Measurements from ENCODE around the gene RUFY4.

The RUFY4 gene

DNA sequence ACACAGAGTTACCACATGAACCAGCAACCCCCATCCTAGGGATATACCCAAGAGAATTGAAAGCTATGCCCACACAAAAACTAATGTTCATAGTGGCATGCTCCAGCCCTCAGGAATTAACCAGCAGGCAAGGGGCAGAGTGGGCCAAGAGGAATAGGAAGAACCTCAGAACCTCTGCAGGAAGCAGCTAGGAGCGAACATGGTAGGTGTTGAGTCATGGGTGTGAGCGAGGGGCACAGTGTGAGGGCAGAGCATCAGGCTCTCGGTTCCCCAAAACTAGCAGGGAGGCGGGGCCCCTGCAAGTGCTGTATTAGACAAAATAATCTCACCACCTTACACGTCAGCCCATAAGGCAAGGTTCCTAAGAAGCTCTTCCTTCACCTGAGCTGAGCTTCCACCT lies 5.6 kb upstream of the RUFY4 start:
- TF ChIP-seq, protein P1, sequence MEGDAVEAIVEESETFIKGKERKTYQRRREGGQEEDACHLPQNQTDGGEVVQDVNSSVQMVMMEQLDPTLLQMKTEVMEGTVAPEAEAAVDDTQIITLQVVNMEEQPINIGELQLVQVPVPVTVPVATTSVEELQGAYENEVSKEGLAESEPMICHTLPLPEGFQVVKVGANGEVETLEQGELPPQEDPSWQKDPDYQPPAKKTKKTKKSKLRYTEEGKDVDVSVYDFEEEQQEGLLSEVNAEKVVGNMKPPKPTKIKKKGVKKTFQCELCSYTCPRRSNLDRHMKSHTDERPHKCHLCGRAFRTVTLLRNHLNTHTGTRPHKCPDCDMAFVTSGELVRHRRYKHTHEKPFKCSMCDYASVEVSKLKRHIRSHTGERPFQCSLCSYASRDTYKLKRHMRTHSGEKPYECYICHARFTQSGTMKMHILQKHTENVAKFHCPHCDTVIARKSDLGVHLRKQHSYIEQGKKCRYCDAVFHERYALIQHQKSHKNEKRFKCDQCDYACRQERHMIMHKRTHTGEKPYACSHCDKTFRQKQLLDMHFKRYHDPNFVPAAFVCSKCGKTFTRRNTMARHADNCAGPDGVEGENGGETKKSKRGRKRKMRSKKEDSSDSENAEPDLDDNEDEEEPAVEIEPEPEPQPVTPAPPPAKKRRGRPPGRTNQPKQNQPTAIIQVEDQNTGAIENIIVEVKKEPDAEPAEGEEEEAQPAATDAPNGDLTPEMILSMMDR (IDR thresholded peaks at IDR 0.05; ENCODE audit: low read depth, low read length, missing control alignments): no peak
- H3K4me3 ChIP-seq (ENCODE audit: low read depth, low read length): no peak overlapping the region
- DNase-seq (ENCODE audit: low read depth): no peak

DNA sequence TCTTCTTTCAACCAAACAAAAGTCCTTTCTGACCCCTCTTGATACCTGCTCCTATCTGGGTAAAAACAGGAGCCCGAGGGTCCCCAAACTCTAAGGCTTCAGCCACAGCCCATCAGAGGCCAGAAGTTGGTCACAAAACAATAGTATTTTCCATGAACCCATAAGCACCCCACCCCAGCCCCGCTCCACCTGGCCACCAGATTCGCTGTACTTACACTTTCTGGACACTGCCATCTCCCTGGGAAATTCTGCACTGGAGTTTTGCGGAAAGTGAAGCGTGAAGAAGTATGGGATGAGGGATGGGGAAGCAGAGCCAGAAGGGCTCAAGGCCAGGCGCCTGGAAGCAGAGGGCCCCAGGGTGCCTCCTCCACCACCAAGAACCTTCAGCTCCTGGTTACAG lies 5.2 kb upstream of the RUFY4 start:
- H3K4me3 ChIP-seq (ENCODE audit: low read depth, low read length): no peak overlapping the region
- TF ChIP-seq, protein P1 (IDR thresholded peaks at IDR 0.05; ENCODE audit: low read depth, low read length, missing control alignments): no peak
- DNase-seq (ENCODE audit: low read depth): no peak

DNA sequence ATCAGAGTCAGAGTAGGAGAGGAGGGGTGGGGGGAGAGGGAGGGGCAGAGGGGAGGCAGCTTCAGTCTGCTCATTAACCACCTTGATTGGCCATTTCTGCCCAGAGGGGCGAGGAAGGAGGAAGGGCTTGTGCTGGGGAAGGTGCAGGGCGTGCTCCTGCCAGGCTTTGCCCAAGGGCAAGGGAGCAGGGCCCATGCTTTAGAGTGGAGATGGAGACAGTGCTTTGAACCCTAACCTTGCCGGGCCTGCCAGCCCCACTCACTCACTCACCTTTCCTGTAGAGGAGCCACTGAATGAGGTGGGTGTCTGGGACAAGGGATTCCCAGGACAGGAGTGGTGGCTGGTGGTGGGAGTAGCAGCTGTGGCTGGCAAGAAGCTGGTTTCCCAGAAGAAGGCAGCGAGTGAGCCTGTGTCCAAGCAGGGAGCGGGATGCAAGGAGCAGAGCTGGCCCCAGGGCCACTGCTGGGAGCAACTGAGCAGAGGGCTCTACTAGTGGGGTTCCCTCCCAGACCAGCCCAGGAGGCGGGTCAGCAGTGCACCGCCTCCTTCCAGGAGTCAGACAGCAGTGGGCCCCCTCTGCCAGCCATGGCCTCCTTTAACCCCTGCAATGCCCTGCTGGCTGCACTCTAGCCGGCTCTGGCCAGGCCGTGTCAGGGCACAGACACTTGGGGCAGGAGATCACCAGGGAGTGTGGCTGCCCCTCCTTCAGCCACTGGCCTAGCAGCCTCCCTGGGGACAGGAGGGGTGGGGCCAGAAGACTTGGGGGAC lies 3.6 kb upstream of the RUFY4 start:
- TF ChIP-seq, protein P1 (IDR thresholded peaks at IDR 0.05; ENCODE audit: low read depth, low read length, missing control alignments): no peak
- no peak overlapping the region for H3K4me3 ChIP-seq (ENCODE audit: low read depth, low read length)
- DNase-seq (ENCODE audit: low read depth): no peak

DNA sequence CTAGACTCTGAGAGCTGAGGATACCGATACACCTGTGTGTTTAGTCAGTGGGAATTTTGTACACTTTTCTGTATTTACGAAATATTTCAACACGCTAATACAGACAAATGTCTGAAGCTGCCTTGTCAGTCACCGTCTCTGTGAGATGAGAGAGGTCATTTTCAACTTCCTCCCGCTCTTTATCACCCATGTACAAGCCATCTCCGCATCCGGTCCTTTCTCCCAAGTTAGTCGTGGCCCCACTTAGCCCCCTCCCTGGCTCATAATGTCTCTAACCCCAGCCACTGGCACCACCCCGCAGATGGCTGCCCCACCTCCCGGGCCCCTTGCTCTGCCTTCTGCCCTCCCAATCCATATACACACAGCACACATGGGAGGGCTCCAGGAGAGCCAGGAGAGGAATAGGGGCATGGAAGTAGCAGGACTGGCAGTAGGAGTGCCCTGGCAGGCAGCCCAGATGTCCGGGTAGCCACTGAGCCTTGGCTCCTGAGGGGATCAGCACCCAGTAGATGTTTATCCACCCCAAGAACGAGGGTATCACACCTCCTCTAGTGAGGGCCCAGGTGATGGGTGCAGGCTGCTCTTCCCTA lies 2.0 kb upstream of the RUFY4 start:
- TF ChIP-seq, protein P1 (IDR thresholded peaks at IDR 0.05; ENCODE audit: low read depth, low read length, missing control alignments): no peak
- no peak overlapping the region for H3K4me3 ChIP-seq (ENCODE audit: low read depth, low read length)

DNA sequence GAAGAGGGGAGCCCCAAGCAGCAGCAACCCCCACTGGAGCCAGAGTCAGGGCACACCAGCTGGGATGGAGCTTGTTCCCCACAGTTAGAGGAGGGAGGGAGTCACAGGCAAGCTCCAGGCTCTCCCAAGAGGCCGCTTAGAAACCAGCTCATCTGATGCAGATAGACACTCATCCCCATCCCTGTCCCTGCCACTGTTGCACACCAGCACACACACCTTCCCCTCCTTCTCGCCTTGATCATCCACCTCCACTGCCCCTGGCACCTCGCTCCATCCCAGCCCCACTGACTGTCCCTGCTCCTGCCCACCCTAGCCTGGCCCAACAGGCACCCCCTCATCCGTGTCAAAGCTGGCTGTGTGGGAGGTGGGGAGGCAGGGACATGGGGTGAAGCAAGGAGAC lies 1.5 kb upstream of the RUFY4 start:
- TF ChIP-seq, protein P1 (IDR thresholded peaks at IDR 0.05; ENCODE audit: low read depth, low read length, missing control alignments): no peak
- DNase-seq (ENCODE audit: low read depth): no peak
- H3K4me3 ChIP-seq (ENCODE audit: low read depth, low read length): no peak overlapping the region

More for the DNA sequence above, 2.0 kb upstream of the RUFY4 start:
- no peak for DNase-seq (ENCODE audit: low read depth)

DNA sequence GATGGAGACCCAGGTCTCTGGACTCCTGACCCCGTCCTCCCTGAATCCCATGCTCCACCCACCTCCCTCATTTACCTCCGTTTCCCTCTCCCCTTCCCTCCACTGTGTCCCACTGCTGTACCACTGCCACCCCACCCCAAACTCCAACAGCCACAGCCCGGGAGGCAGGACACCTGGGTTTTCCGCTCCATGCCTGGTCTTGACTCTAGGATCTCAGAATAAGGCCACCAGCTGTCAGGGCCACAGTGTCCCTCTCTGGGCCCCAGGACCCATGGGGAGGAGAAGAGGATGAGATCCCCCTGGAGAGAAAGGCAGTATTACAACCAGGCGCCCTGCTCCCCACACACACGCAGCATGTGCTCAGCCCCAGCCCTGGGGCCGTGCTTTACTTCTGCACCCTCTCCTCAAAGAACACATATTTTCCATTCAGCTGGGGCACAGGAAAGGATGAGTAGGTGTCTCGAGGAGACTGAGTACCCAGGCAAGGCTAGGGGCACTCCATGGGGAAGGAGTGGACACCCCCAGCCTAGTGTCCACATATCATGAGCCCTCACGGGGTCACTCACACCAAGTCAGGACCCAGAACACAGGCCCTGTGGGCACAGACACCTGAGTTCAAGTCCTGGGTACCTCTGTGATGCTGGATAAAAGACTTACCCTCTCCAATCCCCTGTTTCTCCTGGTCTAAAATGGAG lies 700 bp downstream of the RUFY4 start:
- TF ChIP-seq, protein P1 (IDR thresholded peaks at IDR 0.05; ENCODE audit: low read depth, low read length, missing control alignments): no peak
- no peak for DNase-seq (ENCODE audit: low read depth)
- H3K4me3 ChIP-seq (ENCODE audit: low read depth, low read length): no peak overlapping the region
